SH-SY5Y (cell line): Measurements from ENCODE around the gene KLHL29.

Experiments
- GATA2 ChIP-seq: IDR thresholded peaks from 2 replicates; pipeline ENCODE4 v1.6.1; 2011; ENCODE audit warnings: mild to moderate bottlenecking, low read depth, low read length
- GATA3 ChIP-seq: IDR thresholded peaks from 2 replicates; pipeline ENCODE4 v1.6.1; 2011; ENCODE audit warnings: low read depth, mild to moderate bottlenecking, low read length, moderate library complexity

Gene KLHL29

DNA sequence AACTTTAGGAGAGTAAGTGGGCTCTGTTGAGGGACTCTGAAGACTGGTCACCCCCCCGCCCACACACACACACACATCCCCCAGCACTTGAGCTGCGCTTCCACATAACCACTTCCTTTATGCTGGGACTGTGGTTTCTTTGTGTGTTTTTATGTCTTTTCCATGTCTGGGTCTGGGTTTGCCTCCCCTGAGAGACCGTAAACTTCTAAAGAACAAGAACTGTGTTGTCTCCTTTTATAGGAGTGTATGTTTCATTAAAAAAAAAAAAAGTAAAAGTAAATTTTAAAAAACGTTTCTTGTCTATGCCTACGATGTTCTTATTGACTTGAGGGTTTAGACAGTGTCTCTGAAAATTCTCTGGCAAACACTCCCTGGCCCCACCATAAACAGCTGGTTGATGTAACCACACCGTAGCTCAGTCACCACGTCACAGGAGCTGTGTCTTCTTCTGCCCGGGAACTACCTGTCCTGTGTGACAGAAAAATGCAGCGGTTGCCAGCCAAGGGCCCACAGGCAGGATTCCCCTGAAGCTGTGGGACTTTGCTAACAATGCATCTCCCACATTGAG is 68.0 kb downstream of the KLHL29 start:
- TF ChIP-seq GATA2 (no peak), GATA3 (no peak)

DNA sequence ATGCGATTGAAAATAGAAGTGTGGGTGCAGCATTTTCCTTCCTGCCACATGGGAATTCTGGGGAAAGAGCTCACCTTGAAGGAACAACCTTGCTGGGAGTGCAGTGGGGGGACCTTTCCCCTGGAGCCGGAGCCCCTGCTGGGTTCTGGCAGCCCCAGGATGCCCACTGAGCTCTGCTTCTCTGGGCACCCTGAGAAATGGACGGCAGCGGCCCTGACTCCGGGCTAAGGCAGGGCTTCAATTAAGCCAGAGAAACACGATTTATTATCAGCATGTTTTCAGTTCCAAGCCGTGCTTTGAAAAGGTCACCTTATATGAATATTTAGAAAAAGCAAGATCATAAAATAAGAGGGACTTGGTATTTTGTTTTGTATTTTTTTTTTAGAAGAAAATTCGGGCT is 68.5 kb downstream of the KLHL29 start:
- TF ChIP-seq GATA3 (no peak), GATA2 (no peak)

DNA sequence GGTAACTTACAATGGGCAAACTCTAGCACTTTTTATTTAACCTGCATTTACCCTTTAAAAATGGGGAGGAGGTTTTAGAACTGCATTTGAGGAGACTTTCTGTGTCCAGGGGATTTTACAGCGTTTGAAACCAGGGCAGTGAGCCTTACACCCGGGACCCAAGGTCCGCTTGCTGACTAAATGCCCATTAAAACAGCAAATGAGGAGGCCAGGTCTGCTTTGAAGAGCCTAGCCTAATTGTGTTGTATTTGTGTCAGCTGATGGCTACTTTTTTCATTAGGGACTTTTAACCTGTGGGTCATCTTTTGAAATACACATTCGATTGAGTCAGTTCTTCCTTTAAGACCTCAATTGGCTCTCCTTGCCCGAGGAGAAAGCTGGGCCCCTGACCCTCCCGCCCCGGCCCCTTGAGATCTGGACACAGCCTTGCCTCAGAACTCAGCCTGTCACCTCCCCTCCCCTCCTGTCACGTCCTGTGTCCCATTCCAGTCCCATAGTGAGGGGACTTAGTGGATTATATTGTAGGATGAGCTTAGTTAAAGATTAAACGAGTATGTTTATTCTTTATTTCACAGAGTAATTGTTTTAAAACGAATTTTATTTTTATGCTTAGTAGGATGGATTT is 69.0 kb downstream of the KLHL29 start:
- TF ChIP-seq GATA2 (no peak), GATA3 (no peak)

DNA sequence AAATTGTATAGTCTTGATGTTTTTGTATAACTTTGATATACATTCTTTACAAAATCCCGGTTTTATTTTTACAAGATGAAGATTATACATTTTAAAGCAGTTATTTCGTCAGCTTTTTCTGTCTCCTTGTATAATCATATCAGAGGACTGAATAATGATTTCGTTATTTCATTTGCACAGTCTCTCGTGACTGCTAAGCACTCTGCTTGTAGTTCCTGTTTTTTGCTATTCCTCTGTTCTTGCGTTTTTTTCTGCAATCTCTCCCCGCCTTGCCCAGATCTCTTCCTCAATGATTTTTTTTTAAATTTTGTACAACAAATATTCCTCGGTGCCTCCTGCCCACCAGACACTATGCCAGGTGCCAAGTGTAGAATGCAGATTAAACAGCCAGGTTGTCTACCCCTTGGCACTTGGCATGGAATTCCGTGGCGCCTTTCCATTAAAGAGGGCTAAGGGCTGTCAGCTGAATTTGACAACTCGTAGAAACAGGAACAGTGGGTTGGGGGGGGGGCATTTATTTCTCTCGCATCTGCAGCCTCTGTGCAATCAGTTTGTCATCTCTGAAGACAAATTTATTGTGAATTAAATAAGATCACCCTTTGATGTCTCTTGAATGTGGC is 69.6 kb downstream of the KLHL29 start:
- TF ChIP-seq GATA3 (no peak), GATA2 (peak; percentile 11; the same call in 1 of the 2 replicates)

DNA sequence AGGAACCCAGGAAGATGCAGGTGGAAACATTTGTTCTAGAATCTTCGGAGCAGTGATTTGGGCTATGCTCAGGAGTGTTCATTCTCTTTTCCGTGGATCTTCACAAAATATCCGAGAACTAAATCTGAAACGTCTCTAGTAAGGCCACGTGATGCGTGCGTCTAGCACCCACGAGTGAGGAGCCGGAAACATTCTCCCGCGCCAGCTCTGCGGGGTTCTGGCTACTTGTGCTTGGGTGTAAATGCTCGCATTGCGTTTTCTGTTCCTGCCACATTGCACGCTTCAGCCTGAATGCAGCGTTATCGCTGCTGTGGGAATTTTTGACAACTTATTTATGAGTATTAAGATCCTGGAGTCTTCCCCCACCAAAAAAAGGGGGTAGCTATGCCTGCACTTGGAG is 71.4 kb downstream of the KLHL29 start:
- TF ChIP-seq GATA2 (no peak), GATA3 (no peak)

DNA sequence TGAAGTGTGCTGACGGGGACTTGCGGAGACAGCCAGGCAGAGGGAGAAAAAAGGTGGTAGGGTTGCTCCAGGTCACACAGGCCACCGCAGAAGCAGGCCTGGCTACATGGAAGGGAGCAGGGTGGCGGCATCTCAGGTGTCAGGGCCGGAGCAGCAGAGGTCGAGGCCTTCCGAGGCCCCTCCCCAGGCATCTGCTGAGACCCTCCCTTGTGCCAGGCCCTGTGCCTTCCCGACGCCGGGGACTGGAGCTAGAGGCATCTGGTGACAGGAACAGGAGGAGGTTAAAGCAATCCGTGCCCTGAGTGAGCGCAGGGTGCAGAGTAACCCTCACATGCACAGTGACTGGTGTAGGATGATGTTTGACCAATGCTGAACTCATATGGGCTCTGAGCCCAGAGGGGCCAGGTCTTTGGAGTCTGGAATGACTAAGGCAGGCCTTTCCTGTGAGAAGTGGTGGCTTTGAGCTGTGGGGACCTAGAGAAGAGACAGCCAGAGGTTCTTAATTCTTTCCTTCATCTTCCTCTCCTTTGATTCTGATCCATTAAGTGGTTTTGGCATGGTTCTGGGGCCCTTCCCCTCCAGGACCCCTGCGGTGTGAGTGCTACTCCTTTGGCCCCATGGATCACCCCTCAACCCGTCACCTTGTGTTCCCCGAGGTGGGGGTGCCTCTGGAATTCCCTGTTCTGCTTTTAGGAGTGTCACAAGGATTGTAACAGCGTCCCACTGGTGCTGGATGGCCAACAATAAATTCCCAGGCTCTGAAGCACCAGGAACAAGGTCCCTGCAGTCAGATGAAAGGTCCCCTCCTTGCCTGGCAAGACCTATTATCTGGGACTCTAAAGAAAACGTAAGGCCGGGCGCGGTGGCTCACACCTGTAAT is 72.1 kb downstream of the KLHL29 start:
- TF ChIP-seq GATA2 (no peak), GATA3 (no peak)

DNA sequence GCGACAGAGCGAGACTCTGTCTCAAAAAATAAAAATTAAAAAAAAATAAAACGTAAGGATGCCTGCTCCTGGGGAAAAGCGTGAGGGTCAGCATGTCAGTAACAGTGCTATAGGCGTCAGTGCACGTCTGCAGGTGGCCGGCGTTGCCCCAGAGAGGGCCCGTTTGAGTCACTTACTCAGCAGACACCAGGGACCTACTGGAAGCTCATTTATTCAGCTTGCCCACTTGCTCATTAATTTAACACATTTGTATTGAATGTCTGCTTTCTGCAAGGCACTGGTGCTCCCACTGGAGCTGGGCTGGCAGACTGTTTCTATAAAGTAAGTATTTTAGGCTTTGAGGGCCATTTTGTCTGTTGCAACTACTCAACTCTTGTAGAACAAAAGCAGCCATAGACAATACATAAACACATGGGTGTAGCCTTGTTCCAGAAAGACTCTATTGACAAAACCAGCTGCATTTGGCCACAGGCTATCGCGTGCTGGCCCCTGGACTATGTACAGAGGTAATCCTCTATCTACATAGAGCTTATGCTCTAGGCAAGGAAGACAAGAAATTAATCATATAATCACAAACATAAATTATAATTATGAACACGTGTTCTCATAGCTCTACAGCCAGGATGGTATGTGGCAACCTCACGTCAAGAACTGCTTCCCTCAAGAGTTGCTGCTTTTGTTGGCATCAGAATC is 73.2 kb downstream of the KLHL29 start:
- TF ChIP-seq GATA2 (no peak), GATA3 (no peak)

DNA sequence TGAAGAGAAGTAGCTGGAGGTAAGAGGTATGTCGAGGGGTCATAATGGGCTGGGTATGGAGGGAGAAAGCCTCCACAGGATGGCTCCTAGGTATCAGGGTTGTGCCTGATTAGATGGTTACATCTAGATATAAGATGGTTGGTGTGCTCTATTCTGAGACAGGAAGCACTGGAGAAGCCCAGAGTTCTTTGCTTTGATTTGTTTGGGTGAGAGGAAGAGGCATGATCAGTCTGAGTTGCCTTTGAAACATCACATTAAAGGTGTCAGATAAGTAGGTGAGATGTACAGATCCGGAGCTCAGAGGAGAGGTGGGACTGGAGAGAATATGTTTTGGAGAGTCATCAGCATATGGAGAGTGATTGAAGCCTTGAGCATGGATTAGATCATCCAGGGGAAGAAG is 74.1 kb downstream of the KLHL29 start:
- TF ChIP-seq GATA3 (no peak), GATA2 (no peak)

DNA sequence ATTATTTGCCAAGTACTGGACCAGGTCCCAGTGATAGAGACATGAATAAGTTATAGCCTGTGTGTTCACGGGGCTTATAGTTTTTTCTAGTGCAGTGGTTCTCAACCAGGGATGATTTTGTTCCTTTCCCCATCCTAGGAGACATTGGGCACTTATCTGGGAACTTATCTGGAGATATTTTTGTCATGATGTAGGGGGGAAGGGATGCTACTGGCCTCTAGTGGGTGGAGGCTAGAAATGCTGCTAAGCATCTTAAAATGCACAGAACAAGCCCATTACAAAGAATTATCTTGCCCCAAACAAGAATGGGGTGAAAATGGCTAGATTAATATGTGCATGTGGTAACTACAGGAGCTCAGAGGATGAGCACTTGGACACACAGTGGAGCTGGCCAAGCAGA is 75.2 kb downstream of the KLHL29 start:
- no peak; the same call in 1 of the 2 replicates for TF ChIP-seq GATA2
- 0 out of 2 replicates have a peak, but pooled peaks have one; percentile 25 for TF ChIP-seq GATA3

DNA sequence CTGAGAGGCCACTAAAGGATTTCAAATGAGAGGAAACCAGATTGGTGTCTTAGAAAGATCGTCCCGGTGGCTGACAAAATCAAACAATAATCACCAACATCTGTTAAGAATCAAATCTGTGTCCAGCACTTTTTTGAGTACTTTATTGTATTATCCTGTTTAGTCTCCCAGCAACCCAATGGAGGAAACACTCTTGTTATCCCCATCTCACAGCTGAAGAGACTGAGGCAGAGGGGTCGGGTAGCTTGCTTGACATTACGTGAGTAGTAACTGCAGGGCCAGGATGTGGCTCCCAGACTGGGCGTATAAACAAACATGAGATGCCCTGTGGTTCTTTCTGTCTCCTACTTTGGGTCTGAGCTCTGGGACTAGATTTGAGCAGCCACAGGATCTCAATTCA is 76.0 kb downstream of the KLHL29 start:
- TF ChIP-seq GATA2 (no peak), GATA3 (no peak)

DNA sequence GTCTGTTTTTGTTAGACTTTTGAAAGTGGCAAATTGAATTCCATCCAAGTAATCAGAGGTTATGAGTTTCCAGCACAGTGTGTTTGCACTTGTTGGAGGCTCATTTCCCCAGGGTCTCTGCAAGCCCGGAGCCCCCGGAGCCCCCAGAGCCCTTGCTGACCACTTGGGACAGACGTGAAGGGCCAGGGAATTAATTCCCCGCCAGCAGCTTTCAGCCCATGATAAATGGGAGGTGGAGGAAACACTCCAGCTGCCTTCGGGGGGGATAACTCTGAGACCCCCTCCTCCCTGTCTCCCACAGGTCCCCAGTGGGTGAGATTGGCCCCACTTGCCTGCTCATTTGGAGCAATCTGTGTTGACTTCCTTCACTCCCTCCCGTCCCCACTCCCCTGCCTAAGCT is 79.2 kb downstream of the KLHL29 start:
- TF ChIP-seq GATA2 (no peak), GATA3 (no peak)

DNA sequence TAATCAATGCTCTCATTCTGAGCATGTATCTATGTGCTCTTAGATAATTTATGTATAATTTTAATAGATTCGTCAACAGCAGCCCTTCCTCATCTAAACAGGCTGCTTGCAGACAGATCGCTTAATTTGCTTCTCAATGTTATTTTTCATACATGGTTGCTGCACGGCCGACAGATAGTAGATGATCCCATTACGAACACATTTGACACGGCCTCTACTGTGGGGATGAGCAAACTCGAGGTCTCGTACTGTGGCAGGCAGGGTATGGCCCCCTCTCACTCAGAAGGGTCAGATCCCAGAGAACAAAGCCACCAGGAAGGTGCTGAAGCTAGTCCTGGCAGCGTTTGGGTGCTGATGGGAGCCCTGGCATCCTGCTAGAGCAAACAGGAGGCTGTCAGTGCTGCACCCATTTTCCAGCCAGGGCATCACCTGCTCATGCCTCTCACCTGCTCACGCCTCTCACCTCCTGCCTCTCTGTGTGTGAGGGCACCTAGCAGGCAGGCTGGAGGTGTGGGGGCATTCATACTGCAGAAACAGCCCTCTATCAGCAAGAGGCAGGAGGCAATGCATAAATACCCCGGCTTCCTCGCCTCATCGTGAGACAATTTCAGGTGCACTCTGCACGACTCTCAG is 80.0 kb downstream of the KLHL29 start:
- TF ChIP-seq GATA2 (no peak), GATA3 (no peak)

DNA sequence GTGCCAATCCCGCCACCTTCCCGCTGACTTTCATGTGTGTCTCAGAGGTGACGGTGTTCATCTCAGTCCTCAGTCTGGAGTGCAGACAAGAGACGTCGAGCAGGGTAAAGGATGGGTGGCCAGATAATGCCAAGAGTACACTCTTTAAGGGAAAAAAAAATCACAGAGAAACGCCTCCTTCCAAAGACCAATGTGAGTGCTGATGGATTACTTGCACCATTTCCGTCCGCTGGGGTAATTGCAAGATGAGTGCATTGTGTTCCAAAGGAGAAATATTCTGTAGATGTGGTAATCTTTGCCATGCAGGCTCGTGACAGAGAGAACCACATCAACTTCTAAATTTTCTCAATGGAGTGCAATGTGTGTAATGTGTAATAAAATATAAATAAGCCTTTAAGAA is 81.0 kb downstream of the KLHL29 start:
- TF ChIP-seq GATA2 (no peak), GATA3 (no peak)
